DND-41 (cell line): Measurements from ENCODE around the gene ANKRD11.

Experiments
- ATAC-seq: fragments of 200-7000 bp; cut with Tn5 transposase; 3 replicates; pipeline ENCODE4 v1.9.1; 2021; ENCODE audit warnings: low read depth; ENCODE audit not compliant: insufficient read depth
- DNase-seq: peaks from one replicate; pipeline ENCODE4 v3.0.0-alpha.2; 2020
- H2AFZ ChIP-seq: 2 replicates; pipeline ENCODE4 v1.6.0; 2012; ENCODE audit warnings: low read depth, low read length
- H3K27ac ChIP-seq: 2 replicates; pipeline ENCODE4 v1.5.1; 2012; ENCODE audit warnings: low read length, inconsistent platforms
- H3K27me3 ChIP-seq: fragments of 200-600 bp; sonication (generic); 2 replicates; pipeline ENCODE4 v1.6.0; 2012; ENCODE audit warnings: low read length, mild to moderate bottlenecking, inconsistent platforms; ENCODE audit not compliant: insufficient read depth, poor library complexity
- H3K36me3 ChIP-seq: 2 replicates; pipeline ENCODE4 v1.5.1; 2012; ENCODE audit warnings: low read length, inconsistent platforms; ENCODE audit not compliant: insufficient read depth
- H3K4me1 ChIP-seq: 2 replicates; pipeline ENCODE4 v1.5.1; 2012; ENCODE audit warnings: mild to moderate bottlenecking, low read length; ENCODE audit not compliant: insufficient read depth
- H3K4me2 ChIP-seq: 2 replicates; pipeline ENCODE4 v1.6.0; 2012; ENCODE audit warnings: mild to moderate bottlenecking, moderate library complexity, low read length, inconsistent platforms; ENCODE audit not compliant: insufficient read depth
- H3K4me3 ChIP-seq, 2 experiments: fragments of 200-600 bp in 1 of 2; shearing (Covaris generic) in 1 of 2; 2 replicates each; pipeline ENCODE4 v1.5.1; 2012 to 2016; ENCODE audit warnings: inconsistent platforms in 2 of 2, low read length in 2 of 2, mild to moderate bottlenecking in 2 of 2, low read depth in 1 of 2, moderate library complexity in 1 of 2
- H3K79me2 ChIP-seq: 2 replicates; pipeline ENCODE4 v1.6.0; 2012; ENCODE audit warnings: low read length, inconsistent platforms; ENCODE audit not compliant: insufficient read depth
- H3K9ac ChIP-seq: 2 replicates; pipeline ENCODE4 v1.6.0; 2012; ENCODE audit warnings: low read depth, mild to moderate bottlenecking, inconsistent platforms, low read length, moderate library complexity
- H3K9me3 ChIP-seq: 2 replicates; pipeline ENCODE4 v1.5.1; 2012; ENCODE audit warnings: low read length, moderate library complexity, mild to moderate bottlenecking, inconsistent platforms; ENCODE audit not compliant: insufficient read depth, severe bottlenecking
- H4K20me1 ChIP-seq: 2 replicates; pipeline ENCODE4 v1.6.0; 2012; ENCODE audit warnings: low read length; ENCODE audit not compliant: insufficient read depth
- CTCF ChIP-seq: IDR thresholded peaks from 2 replicates; pipeline ENCODE4 v1.5.1; 2012; ENCODE audit warnings: borderline replicate concordance, low read length, moderate library complexity, mild to moderate bottlenecking; ENCODE audit not compliant: poor library complexity, severe bottlenecking; ENCODE audit errors: extremely low read depth
- EZH2 ChIP-seq: IDR thresholded peaks from 3 replicates; pipeline ENCODE4 v1.6.1; 2012; ENCODE audit warnings: borderline replicate concordance, low read depth, mild to moderate bottlenecking, moderate library complexity, low read length, inconsistent platforms; ENCODE audit not compliant: severe bottlenecking

ANKRD11 gene

GRCh38 chr16:89460556-89460955 lies 29.8 kb downstream of the ANKRD11 start:
- Histone ChIP-seq H3K4me2 (no peak overlapping the region), H3K36me3 (peaks cover 17% of the 10 kb centered on the region), H2AFZ (no peak overlapping the region), H3K4me3 (no peak overlapping the region), H3K9ac (no peak overlapping the region), H3K9me3 (no peaks in the 10 kb centered on the region), H4K20me1 (peaks cover 81% of the 10 kb centered on the region), H3K79me2 (peaks cover 92% of the 10 kb centered on the region), H3K27me3 (no peaks in the 10 kb centered on the region), H3K4me1 (peaks cover 6% of the 10 kb centered on the region; the same call in 1 of the 2 replicates), H3K27ac (no peak overlapping the region)
- ATAC-seq: no peak
- no peak for DNase-seq
- TF ChIP-seq CTCF (no peak), EZH2 (no peak)

GRCh38 chr16:89458967-89459366 lies 31.4 kb downstream of the ANKRD11 start:
- ATAC-seq (no peak), DNase-seq (no peak)
- Histone ChIP-seq H3K4me1 (peaks cover 6% of the 10 kb centered on the region; the same call in 1 of the 2 replicates), H3K79me2 (peaks cover 92% of the 10 kb centered on the region), H3K9ac (no peak overlapping the region), H3K36me3 (peaks cover 17% of the 10 kb centered on the region), H3K27ac (no peak overlapping the region), H3K4me2 (no peak overlapping the region), H4K20me1 (peaks cover 78% of the 10 kb centered on the region), H3K27me3 (no peaks in the 10 kb centered on the region), H3K4me3 (no peak overlapping the region), H2AFZ (no peak overlapping the region), H3K9me3 (no peaks in the 10 kb centered on the region)
- no peak for TF ChIP-seq EZH2
- no peak for TF ChIP-seq CTCF

GRCh38 chr16:89458551-89458950 lies 31.8 kb downstream of the ANKRD11 start:
- Histone ChIP-seq H3K4me1 (peaks cover 6% of the 10 kb centered on the region), H3K36me3 (peaks cover 17% of the 10 kb centered on the region), H4K20me1 (peaks cover 78% of the 10 kb centered on the region), H3K4me3 (no peak overlapping the region), H2AFZ (no peak overlapping the region), H3K9me3 (no peaks in the 10 kb centered on the region), H3K27ac (no peak overlapping the region), H3K79me2 (peaks cover 92% of the 10 kb centered on the region), H3K27me3 (no peaks in the 10 kb centered on the region), H3K9ac (no peak overlapping the region), H3K4me2 (no peak overlapping the region)
- DNase-seq (no peak), ATAC-seq (no peak)
- TF ChIP-seq CTCF (no peak), EZH2 (no peak)

GRCh38 chr16:89456419-89456959 lies 33.9 kb downstream of the ANKRD11 start:
- Histone ChIP-seq H3K9ac (no peak overlapping the region), H2AFZ (no peak overlapping the region), H3K79me2 (peaks cover 97% of the 10 kb centered on the region), H3K9me3 (no peaks in the 10 kb centered on the region), H3K4me3 (no peak overlapping the region), H3K4me2 (no peak overlapping the region), H3K36me3 (peaks cover 17% of the 10 kb centered on the region), H3K27me3 (no peaks in the 10 kb centered on the region), H3K4me1 (peaks cover 6% of the 10 kb centered on the region), H3K27ac (no peak overlapping the region), H4K20me1 (peaks cover 93% of the 10 kb centered on the region)
- no peak for DNase-seq
- TF ChIP-seq EZH2 (no peak), CTCF (no peak)
- ATAC-seq: no peak
